Ishikawa (cell line): ENCODE results near the gene ZFAND3.

Experiments
- CEBPB ChIP-seq: IDR thresholded peaks from 2 replicates; pipeline ENCODE4 v1.6.1; 2012
- CREB1 ChIP-seq: IDR thresholded peaks from 2 replicates; pipeline ENCODE4 v1.6.1; 2012; ENCODE audit warnings: low read depth
- EGR1 ChIP-seq: IDR thresholded peaks from 2 replicates; pipeline ENCODE4 v1.6.1; 2012
- EP300 ChIP-seq: IDR thresholded peaks from 2 replicates; pipeline ENCODE4 v1.6.1; 2012; ENCODE audit warnings: borderline replicate concordance
- FOXM1 ChIP-seq: IDR thresholded peaks from 2 replicates; pipeline ENCODE4 v1.6.1; 2012; ENCODE audit warnings: low read depth, borderline replicate concordance
- NFIC ChIP-seq: IDR thresholded peaks from 2 replicates; pipeline ENCODE4 v1.6.1; 2012
- RAD21 ChIP-seq: IDR thresholded peaks from 2 replicates; pipeline ENCODE4 v1.6.1; 2012; ENCODE audit warnings: low read depth
- TAF1 ChIP-seq: IDR thresholded peaks from 2 replicates; pipeline ENCODE4 v1.6.1; 2012; ENCODE audit warnings: low read depth, mild to moderate bottlenecking
- TCF12 ChIP-seq: IDR thresholded peaks from 2 replicates; pipeline ENCODE4 v1.6.1; 2012; ENCODE audit warnings: low read depth
- TEAD4 ChIP-seq: IDR thresholded peaks from 2 replicates; pipeline ENCODE4 v1.6.1; 2012
- YY1 ChIP-seq: IDR thresholded peaks from 2 replicates; pipeline ENCODE4 v1.6.1; 2012; ENCODE audit warnings: low read depth
- ZBTB7A ChIP-seq: IDR thresholded peaks from 2 replicates; pipeline ENCODE4 v1.6.1; 2012; ENCODE audit warnings: low read depth
- TF ChIP-seq, protein P1 (sequence below): IDR thresholded peaks from 2 replicates; pipeline ENCODE4 v1.6.1; 2012
- TF ChIP-seq, protein P2 (sequence below): IDR thresholded peaks from 2 replicates; pipeline ENCODE4 v1.6.1; 2012; ENCODE audit warnings: low read depth, mild to moderate bottlenecking
- TF ChIP-seq, protein P3 (sequence below): IDR thresholded peaks from 2 replicates; pipeline ENCODE4 v1.6.1; 2012

The ZFAND3 gene

DNA sequence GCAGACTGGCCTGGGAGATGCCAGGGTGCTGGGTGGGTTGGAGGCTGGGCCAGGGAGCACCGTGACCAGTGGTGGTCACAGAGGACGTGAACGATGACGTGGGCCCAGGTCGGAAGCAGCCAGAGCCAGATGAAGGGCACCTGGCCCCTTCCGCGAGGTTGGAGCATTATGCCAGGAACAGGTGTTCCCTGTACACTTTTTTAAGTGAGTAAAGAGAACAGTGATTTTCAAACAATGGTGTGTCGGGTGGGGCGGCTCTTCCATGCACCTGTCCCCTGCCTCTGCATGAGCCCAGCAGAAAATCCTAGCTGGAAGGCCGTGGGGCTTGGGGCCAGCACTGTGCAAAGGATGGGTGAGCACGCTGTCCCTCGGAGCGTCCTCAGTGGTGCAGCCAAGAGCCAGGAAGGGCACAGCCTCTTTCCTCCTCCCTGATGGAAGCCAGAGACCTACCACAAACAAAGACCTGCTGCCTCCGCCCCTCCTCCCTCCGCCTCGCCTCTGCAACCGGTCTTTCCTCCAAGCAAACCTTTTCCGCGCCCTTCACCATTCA lies 350.5 kb downstream of the ZFAND3 start:
- TF ChIP-seq YY1 (no peak), TEAD4 (no peak), FOXM1 (no peak), EGR1 (no peak), EP300 (no peak), CREB1 (no peak), NFIC (no peak), TCF12 (no peak), ZBTB7A (no peak), TAF1 (no peak), CEBPB (no peak), RAD21 (no peak)
- TF ChIP-seq, protein P1, sequence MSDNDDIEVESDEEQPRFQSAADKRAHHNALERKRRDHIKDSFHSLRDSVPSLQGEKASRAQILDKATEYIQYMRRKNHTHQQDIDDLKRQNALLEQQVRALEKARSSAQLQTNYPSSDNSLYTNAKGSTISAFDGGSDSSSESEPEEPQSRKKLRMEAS, result no peak
- TF ChIP-seq, protein P2, sequence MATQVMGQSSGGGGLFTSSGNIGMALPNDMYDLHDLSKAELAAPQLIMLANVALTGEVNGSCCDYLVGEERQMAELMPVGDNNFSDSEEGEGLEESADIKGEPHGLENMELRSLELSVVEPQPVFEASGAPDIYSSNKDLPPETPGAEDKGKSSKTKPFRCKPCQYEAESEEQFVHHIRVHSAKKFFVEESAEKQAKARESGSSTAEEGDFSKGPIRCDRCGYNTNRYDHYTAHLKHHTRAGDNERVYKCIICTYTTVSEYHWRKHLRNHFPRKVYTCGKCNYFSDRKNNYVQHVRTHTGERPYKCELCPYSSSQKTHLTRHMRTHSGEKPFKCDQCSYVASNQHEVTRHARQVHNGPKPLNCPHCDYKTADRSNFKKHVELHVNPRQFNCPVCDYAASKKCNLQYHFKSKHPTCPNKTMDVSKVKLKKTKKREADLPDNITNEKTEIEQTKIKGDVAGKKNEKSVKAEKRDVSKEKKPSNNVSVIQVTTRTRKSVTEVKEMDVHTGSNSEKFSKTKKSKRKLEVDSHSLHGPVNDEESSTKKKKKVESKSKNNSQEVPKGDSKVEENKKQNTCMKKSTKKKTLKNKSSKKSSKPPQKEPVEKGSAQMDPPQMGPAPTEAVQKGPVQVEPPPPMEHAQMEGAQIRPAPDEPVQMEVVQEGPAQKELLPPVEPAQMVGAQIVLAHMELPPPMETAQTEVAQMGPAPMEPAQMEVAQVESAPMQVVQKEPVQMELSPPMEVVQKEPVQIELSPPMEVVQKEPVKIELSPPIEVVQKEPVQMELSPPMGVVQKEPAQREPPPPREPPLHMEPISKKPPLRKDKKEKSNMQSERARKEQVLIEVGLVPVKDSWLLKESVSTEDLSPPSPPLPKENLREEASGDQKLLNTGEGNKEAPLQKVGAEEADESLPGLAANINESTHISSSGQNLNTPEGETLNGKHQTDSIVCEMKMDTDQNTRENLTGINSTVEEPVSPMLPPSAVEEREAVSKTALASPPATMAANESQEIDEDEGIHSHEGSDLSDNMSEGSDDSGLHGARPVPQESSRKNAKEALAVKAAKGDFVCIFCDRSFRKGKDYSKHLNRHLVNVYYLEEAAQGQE, result no peak
- TF ChIP-seq, protein P3, sequence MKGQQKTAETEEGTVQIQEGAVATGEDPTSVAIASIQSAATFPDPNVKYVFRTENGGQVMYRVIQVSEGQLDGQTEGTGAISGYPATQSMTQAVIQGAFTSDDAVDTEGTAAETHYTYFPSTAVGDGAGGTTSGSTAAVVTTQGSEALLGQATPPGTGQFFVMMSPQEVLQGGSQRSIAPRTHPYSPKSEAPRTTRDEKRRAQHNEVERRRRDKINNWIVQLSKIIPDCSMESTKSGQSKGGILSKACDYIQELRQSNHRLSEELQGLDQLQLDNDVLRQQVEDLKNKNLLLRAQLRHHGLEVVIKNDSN, result no peak

DNA sequence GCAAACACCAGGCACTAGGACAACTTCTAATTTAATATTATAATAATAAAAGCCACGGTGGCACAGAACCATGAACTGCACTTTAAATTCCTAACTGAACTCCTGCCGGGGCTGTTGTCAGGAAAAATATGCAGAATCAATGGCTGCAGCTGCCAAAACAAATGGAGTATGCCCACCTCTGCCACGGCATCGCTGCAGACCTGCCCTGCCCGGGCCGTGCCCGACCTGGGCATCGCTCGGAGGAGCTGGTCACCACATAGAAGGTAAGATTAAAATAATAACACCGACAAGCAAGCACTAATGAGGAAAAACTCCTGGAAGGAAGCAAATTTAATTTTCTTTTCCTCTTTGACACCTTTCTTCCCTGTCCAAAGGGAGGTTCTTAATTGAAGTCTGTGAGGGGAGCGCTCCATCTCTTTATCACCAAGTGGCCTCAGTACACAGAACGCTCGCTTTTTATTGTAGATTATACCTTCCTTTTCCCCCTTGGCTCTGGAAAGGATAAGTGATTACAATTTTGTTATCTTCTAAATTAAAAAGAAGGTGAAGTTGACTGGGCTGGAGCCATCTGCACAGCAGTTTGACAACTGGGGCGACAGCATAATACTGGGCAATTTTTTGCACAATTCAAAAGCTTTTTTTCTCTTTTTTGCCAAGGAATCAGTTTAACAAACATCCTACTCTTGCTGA lies 351.3 kb downstream of the ZFAND3 start:
- TF ChIP-seq YY1 (no peak), TAF1 (no peak), TEAD4 (no peak), ZBTB7A (no peak), RAD21 (no peak), CEBPB (no peak), FOXM1 (no peak), CREB1 (no peak), NFIC (no peak), EP300 (no peak)
- TF ChIP-seq, protein P1, result no peak
- TF ChIP-seq, protein P3, result no peak

DNA sequence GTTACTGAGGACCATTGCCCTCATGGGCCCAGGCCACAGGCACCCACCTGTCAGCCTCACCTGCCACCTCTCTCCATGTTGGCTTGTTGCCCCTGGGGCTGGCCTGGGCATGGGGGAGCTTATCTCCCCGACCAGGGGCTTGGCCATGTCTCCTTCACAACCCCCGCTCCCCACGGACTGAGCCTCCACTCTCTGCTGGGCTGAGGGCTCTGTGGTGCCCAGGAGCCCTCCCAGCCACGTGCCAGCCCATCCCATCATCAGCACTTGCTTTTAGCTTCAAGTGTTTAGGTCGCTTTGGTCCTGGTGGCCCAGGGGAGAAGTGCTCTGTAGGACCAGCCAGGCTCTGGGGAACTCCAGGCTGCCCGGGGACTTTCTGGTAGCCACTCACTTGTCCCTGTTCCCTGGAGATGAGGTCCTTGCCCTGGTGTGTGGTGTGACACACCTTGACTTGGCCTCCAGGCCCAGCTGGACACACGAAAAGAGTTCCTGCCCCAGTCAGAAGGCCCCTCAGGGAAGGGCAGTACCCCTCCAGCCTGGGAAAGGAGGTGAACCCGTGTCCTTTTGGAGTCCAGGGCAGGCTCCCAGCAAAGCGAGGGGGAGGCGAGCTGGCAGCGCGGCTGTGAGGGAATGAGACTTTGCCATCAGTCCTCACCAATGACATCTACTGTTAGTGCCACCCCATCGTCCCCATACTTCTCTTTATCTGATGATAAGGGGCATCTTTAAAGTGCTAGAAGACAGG lies 352.6 kb downstream of the ZFAND3 start:
- TF ChIP-seq NFIC, result no peak
- TF ChIP-seq EGR1, result no peak
- no peak for TF ChIP-seq RAD21
- TF ChIP-seq TCF12, result no peak
- TF ChIP-seq, protein P2, result no peak
- no peak for TF ChIP-seq CEBPB
- TF ChIP-seq CREB1, result no peak
- TF ChIP-seq TAF1, result no peak
- no peak for TF ChIP-seq YY1
- no peak for TF ChIP-seq TEAD4
- TF ChIP-seq FOXM1, result no peak
- TF ChIP-seq, protein P3, result no peak
- TF ChIP-seq EP300, result no peak
- no peak for TF ChIP-seq ZBTB7A
- TF ChIP-seq, protein P1, result no peak

DNA sequence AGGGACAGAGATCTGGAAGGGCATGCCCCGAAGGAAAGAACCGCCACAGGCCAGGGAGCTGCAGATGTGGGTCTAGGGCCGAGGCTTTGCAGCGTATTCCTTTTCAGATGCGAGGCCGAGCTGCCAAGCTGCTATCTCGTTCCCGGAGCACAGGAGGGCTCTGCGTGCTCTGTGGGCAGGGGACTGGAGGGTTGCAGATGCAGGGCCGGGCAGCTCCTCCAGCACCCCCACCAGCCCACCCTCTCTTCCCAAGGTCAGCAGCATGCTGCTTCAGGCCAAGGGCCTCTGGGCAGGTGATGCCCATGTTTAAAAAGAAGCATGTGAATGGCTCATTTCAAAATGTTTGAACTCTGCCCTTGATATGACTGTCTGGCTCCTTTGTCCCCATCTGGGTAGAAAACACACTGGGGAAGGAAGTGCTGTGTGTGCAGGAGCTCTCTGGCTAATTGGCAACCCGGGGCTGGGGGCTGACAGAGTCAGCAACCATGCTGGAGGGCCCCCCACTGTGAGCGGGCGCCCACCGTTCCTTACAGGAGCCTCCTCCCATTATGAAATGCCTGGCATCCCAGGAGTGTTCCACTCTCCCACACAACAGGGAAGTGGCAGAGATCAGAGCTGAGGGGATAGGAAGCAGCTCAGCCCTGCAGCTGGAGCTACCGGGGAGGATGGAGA lies 353.3 kb downstream of the ZFAND3 start:
- no peak for TF ChIP-seq NFIC
- TF ChIP-seq TEAD4, result no peak
- TF ChIP-seq EGR1, result no peak
- no peak for TF ChIP-seq YY1
- no peak for TF ChIP-seq ZBTB7A
- TF ChIP-seq CEBPB, result no peak
- TF ChIP-seq, protein P3, result no peak
- TF ChIP-seq, protein P2, result no peak
- TF ChIP-seq RAD21, result no peak
- TF ChIP-seq, protein P1, result no peak
- TF ChIP-seq TAF1, result no peak
- TF ChIP-seq TCF12, result no peak
- no peak for TF ChIP-seq FOXM1
- no peak for TF ChIP-seq CREB1
- no peak for TF ChIP-seq EP300
